ENCODE data around the gene LARP7.

GRCh38 chr4:112664611-112665010, 27.7 kb downstream of the LARP7 start:
- no peak for TF ChIP-seq CTCF (IDR thresholded peaks at IDR 0.05; ENCODE audit: low read depth, low read length)
- TF ChIP-seq EZH2phosphoT487 (IDR thresholded peaks at IDR 0.05; ENCODE audit: low read depth) = no peak

All from OCI-LY3 (cell line).